ENCODE measurements around the gene PALM.

Gene PALM

DNA sequence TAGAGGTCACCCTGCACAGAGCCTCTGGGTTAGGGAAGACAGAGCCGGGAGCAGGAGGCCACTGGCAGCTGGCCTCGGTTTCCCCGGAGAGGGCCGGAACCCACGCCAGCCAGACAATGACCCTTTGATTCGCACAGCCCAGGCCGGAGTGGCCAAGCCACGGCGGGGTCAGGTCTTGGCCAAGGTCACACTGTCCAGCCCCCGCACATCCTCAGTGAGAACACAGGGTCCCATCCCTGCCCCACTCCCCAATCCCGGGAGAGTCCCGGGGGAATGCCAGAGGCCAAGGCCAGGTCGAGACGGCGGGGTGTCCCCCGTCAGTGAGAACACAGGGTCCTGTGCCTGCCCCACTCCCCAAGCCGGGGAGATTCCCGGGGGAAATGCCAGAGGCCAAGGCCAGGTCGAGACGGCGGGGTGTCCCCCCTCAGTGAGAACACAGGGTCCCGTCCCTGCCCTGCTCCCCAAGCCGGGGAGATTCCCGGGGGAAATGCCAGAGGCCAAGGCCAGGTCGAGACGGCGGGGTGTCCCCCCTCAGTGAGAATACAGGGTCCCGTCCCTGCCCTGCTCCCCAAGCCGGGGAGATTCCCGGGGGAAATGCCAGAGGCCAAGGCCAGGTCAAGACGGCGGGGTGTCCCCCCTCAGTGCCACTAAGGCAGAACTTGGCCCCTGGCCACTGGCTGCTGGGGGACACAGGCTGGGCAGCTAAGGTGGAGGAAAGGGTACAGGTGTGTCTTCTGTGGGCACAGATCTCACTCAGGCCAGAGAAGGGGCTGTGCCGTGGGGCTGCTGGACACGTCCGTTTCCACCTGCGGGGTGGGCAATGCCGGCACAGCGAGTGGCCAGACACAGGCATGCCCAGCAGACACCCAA is 34.2 kb upstream of the PALM start:
- no peak for ATAC-seq (replicated peaks; ENCODE audit: extremely low read depth, poor library complexity, severe bottlenecking)
- H3K9me3 Mint-ChIP-seq: no peaks in the 10 kb centered on the region
- H3K4me1 Mint-ChIP-seq: no peaks in the 10 kb centered on the region
- no peak overlapping the region for H3K27ac Mint-ChIP-seq (ENCODE audit: low read depth)
- H3K36me3 Mint-ChIP-seq (ENCODE audit: insufficient read depth): no peaks in the 10 kb centered on the region
- peaks cover 22% of the 10 kb centered on the region for H3K27me3 Mint-ChIP-seq
- no peak for DNase-seq (ENCODE audit: low spot score in 2 of 2)
- H3K4me3 Mint-ChIP-seq: no peak overlapping the region

DNA sequence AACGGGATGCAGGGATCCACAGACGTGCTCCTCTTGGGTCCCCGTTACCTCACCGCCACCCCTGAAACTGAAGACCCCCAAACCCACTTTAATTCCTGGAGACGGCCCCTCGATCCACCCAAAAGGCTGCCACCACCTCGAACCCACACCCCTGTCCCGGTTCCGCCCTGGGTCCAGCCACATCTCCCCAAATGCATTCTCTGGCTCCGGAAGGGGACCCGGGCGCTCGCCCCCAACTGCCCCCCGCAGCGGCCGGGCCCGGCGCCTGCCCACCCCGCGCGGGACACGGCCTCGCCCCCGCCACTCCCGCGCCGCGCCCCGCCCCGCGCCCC is 32.8 kb upstream of the PALM start:
- no peak overlapping the region for H3K27ac Mint-ChIP-seq (ENCODE audit: low read depth)
- DNase-seq (ENCODE audit: low spot score in 2 of 2) (no peak), ATAC-seq (replicated peaks; ENCODE audit: extremely low read depth, poor library complexity, severe bottlenecking) (no peak)
- H3K4me3 Mint-ChIP-seq: no peak overlapping the region
- no peaks in the 10 kb centered on the region for H3K9me3 Mint-ChIP-seq
- peaks cover 22% of the 10 kb centered on the region for H3K27me3 Mint-ChIP-seq
- no peaks in the 10 kb centered on the region for H3K36me3 Mint-ChIP-seq (ENCODE audit: insufficient read depth)
- peaks cover 6% of the 10 kb centered on the region for H3K4me1 Mint-ChIP-seq

DNA sequence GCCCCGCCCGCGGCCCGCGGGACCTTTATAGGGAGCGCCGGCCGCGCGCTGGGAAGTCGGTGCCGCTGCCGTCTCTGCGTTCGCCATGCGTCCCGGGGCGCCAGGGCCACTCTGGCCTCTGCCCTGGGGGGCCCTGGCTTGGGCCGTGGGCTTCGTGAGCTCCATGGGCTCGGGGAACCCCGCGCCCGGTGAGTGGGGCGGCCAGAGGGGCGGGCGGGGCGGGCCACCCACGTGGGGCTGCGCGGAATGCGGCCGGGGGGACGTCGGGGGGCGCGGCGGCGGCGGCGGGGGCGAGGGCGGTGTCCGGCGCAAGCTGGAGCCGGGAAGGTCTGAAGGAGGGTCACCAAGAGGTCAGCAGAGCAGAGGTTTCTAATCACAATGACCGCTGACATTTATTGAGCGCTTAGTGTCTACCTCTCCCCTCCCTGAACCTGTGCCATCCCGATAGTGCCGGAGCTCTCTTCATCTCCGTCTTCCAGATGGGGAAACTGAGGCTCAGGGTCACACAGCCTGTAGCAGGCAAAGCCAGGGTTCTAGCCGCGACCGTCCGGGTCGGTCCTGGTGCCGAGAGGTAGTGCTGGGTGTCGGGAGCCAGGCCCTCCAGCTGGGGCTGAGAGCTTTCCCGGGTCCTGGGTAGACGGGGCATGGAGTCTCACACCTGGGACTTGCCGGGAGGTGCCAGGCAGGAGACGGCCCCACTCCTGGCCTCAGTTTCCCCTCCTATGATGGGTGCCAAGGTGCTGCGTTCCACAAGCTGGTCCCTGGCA is 32.2 kb upstream of the PALM start, which contains the start of gene FSTL3:
Gene FSTL3 (plus strand): TSS at position 54 of the 767 bp plus-strand sequence. CDS start 32 bp downstream, at position 86.
- Mint-ChIP-seq H3K4me3 (peak within 1 kb of the TSS; percentile 25), H3K36me3 (ENCODE audit: insufficient read depth) (no peaks in the 10 kb centered on the region)
- ATAC-seq (replicated peaks; ENCODE audit: extremely low read depth, poor library complexity, severe bottlenecking): no peak

DNA sequence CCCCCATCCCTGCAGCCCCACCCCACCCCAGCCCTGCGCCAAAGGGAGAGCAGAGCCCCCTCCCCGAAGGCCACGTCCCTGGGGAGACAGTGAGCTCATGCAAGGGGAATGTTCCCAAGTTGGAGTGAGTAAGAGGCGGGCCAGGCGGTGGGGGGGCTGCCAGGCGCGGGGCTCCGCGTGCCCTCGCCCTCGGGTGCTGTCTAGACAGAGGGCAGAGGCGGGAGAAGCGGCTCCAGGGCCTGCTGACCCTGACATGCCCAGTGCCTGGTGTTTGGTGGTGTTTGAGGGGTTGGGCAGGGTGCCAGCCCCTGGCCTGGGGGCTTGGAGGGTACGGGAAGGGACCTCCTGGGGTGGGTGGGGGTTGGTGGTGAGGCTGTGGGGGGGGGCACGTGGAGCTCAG is 31.5 kb upstream of the PALM start:
- Mint-ChIP-seq H3K36me3 (ENCODE audit: insufficient read depth) (no peaks in the 10 kb centered on the region), H3K9me3 (no peaks in the 10 kb centered on the region), H3K27me3 (peaks cover 22% of the 10 kb centered on the region), H3K4me1 (peaks cover 6% of the 10 kb centered on the region), H3K27ac (ENCODE audit: low read depth) (no peak overlapping the region), H3K4me3 (no peak overlapping the region)
- no peak for ATAC-seq (replicated peaks; ENCODE audit: extremely low read depth, poor library complexity, severe bottlenecking)
- no peak for DNase-seq (ENCODE audit: low spot score in 2 of 2)

More for the DNA sequence above, 32.2 kb upstream of the PALM start, which contains the start of gene FSTL3:
- no peaks in the 10 kb centered on the region for H3K9me3 Mint-ChIP-seq
- no peak within 1 kb of the TSS for H3K27ac Mint-ChIP-seq (ENCODE audit: low read depth)
- H3K27me3 Mint-ChIP-seq: peaks cover 22% of the 10 kb centered on the region
- peaks cover 6% of the 10 kb centered on the region for H3K4me1 Mint-ChIP-seq
- no peak for DNase-seq (ENCODE audit: low spot score in 2 of 2)

DNA sequence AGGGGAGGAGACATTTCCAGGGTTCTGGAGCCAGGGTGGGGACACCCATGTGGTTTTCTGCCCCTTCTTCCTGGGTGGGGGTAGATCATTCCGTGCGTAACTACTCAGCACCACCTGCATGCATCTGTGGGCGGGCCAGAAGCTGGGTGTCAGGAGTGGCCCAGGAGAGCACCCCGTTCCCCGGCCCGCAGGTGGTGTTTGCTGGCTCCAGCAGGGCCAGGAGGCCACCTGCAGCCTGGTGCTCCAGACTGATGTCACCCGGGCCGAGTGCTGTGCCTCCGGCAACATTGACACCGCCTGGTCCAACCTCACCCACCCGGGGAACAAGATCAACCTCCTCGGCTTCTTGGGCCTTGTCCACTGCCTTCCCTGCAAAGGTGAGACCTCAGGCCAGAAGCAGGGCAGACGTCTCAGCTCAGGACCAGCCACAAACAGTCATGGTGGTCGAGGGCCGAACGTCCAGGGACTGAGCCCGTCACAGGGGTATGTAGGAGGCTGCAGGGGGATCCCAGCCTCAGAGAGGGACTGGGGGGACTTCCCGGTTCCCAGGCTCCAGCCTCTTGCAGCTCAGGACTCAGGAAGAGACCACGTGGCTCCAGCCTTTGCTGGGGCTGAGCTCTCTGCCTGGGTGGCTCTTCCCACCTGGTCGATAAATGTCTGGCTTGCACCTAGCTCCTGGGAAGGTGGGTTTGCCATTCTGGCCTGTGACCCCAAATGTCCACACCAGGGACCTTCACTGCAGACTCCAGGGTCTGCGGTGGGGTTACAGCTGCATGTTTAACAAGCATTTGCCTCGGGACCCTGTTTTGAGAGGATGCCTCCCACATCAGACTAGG is 30.9 kb upstream of the PALM start:
- no peaks in the 10 kb centered on the region for H3K9me3 Mint-ChIP-seq

DNA sequence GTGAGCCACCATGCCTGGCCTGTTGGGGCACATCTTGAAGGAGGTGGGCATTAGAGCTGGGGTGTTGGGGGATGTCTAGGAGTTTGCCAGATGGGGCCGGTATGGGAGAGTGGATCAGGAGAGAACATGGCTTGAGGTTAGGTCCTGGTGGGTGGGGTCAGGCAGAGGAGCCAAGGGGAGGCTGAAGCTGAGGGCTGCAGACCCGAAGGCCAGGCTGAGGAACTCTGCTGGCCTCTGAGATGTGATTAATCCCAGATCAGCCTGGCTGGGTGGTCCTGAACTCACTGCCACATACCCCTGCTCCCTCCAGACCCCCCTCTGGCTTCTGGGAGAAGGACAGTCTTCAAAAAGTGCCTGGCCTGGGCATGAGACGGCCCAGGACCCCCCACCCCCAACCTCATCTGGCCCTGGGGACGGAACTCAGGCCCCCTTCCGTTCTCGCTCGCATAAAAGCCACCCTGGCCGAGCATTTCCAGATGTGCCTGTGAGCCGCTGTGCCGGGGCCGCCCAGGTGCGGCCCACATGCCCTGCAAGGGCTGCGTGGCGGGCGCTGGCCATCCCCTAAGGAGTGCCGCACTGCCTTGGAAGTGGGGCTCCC is 29.8 kb upstream of the PALM start:
- peaks cover 14% of the 10 kb centered on the region for H3K27me3 Mint-ChIP-seq
- peaks cover 6% of the 10 kb centered on the region for H3K4me1 Mint-ChIP-seq
- peak overlapping the region; percentile 69 for H3K4me3 Mint-ChIP-seq
- DNase-seq (ENCODE audit: low spot score in 2 of 2): no peak
- H3K9me3 Mint-ChIP-seq: no peaks in the 10 kb centered on the region
- H3K36me3 Mint-ChIP-seq (ENCODE audit: insufficient read depth): no peaks in the 10 kb centered on the region
- H3K27ac Mint-ChIP-seq (ENCODE audit: low read depth): no peak overlapping the region
- ATAC-seq (replicated peaks; ENCODE audit: extremely low read depth, poor library complexity, severe bottlenecking): no peak

More for the DNA sequence above, 30.9 kb upstream of the PALM start:
- ATAC-seq (replicated peaks; ENCODE audit: extremely low read depth, poor library complexity, severe bottlenecking) (no peak), DNase-seq (ENCODE audit: low spot score in 2 of 2) (no peak)
- Mint-ChIP-seq H3K36me3 (ENCODE audit: insufficient read depth) (no peaks in the 10 kb centered on the region), H3K27me3 (peaks cover 22% of the 10 kb centered on the region), H3K4me1 (peaks cover 6% of the 10 kb centered on the region), H3K4me3 (peak overlapping the region; percentile 61), H3K27ac (ENCODE audit: low read depth) (no peak overlapping the region)

DNA sequence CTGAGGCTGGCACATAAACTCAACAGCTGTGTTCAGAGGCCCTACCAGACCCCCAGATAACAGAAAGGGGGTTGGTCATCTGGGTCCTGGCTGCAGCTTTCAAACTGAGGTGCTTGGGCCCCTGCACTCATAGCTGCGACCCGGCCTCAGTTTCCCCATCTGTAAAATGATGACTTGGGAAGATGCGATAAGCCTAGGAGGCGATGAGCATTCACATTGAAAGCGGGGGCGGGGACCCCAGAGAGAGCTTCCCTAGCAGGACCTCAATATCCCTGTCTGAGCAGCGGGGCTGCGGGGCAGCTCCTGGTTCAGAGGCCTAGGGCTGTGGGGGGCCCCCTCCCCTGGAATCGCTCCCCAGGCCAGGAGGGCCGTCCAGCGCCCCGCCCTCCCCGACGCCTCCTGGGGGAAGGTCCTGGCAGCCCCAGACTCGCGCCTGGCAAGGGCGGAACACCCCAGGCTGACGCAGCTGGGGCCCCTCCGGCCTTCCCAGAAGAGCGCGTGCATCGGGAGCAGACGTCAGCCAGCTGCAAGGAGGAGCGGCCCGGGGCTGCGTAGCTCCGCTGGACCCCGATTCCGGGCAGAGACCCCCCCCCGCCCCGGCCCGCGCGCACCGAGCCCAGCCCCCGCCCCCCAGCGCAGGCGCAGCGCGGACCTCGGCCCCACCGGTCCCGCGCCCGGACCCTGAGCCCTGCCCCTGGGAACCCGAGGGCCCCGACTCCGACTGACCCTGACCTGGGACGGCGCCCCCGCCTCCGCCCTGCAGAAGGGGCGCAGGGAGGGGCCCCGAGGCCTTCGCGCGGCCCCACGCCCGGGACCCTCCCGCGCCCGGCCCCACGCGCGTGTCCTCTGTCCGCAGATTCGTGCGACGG is 29.1 kb upstream of the PALM start:
- H3K4me1 Mint-ChIP-seq: peaks cover 6% of the 10 kb centered on the region
- H3K27me3 Mint-ChIP-seq: peaks cover 11% of the 10 kb centered on the region
- no peaks in the 10 kb centered on the region for H3K36me3 Mint-ChIP-seq (ENCODE audit: insufficient read depth)
- H3K9me3 Mint-ChIP-seq: no peaks in the 10 kb centered on the region
- H3K27ac Mint-ChIP-seq (ENCODE audit: low read depth): no peak overlapping the region
- ATAC-seq (replicated peaks; ENCODE audit: extremely low read depth, poor library complexity, severe bottlenecking) (no peak), DNase-seq (ENCODE audit: low spot score in 2 of 2) (no peak)
- H3K4me3 Mint-ChIP-seq: peak overlapping the region; percentile 69

DNA sequence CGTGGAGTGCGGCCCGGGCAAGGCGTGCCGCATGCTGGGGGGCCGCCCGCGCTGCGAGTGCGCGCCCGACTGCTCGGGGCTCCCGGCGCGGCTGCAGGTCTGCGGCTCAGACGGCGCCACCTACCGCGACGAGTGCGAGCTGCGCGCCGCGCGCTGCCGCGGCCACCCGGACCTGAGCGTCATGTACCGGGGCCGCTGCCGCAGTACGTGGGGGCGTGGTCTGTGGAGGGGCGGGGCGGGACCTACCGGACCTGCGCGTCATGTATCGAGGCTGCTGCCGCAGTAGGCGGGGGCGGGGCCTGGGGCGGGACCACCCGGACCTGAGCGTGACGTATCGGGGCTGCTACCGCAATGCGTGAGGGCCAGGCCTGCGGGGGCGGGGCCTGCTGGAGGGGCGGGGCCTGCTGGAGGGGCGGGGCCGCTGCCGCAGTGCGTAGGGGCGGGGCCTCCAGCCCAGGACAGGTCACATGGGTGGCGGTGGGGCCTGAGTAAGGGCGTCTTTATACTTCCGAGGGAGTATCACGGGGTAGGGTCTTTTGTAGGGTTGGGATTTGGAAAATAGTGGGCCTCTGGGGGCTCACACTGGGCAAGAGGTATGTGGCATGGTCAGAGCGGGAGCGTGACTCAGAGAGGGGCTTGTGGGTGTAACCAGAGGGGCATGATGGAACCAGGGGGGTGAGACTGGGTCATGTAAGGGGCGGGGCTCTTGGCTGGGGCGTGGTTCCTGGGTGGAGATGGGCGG is 28.3 kb upstream of the PALM start:
- H3K9me3 Mint-ChIP-seq: no peaks in the 10 kb centered on the region
- H3K27ac Mint-ChIP-seq (ENCODE audit: low read depth): peak overlapping the region; percentile 83
- peak; percentile 92 to 96 for DNase-seq (ENCODE audit: low spot score in 2 of 2)
- H3K27me3 Mint-ChIP-seq: peaks cover 3% of the 10 kb centered on the region
- no peaks in the 10 kb centered on the region for H3K36me3 Mint-ChIP-seq (ENCODE audit: insufficient read depth)
- H3K4me3 Mint-ChIP-seq: peak overlapping the region; percentile 69
- peak; percentile 79 for ATAC-seq (replicated peaks; ENCODE audit: extremely low read depth, poor library complexity, severe bottlenecking)
- H3K4me1 Mint-ChIP-seq: peaks cover 6% of the 10 kb centered on the region

DNA sequence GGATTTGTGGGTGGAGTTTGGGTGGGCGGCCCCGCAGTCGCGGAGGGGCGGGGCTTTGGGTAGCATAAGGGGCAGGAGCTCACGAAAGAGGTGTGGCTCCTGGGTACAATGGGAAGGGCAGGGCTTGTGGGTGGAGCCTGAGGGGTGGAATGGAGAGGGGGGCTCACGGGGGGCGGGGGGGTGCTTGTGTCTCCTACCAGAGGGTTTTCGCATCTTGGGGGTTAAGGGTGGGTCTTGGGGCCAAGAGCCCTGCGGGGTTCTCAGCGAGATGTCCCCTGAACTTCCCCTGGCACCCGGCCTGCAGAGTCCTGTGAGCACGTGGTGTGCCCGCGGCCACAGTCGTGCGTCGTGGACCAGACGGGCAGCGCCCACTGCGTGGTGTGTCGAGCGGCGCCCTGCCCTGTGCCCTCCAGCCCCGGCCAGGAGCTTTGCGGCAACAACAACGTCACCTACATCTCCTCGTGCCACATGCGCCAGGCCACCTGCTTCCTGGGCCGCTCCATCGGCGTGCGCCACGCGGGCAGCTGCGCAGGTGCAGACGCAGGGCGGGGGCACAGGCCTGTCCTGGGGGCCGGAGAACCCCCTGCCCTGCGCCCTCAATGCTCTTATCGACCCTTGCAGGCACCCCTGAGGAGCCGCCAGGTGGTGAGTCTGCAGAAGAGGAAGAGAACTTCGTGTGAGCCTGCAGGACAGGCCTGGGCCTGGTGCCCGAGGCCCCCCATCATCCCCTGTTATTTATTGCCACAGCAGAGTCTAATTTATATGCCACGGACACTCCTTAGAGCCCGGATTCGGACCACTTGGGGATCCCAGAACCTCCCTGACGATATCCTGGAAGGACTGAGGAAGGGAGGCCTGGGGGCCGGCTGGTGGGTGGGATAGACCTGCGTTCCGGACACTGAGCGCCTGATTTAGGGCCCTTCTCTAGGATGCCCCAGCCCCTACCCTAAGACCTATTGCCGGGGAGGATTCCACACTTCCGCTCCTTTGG is 27.4 kb upstream of the PALM start:
- H3K9me3 Mint-ChIP-seq: no peaks in the 10 kb centered on the region
- H3K27me3 Mint-ChIP-seq: no peaks in the 10 kb centered on the region
- no peak for DNase-seq (ENCODE audit: low spot score in 2 of 2)
- ATAC-seq (replicated peaks; ENCODE audit: extremely low read depth, poor library complexity, severe bottlenecking): no peak
- H3K27ac Mint-ChIP-seq (ENCODE audit: low read depth): peak overlapping the region; percentile 83
- peak overlapping the region; percentile 69 for H3K4me3 Mint-ChIP-seq
- peaks cover 6% of the 10 kb centered on the region for H3K4me1 Mint-ChIP-seq
- no peaks in the 10 kb centered on the region for H3K36me3 Mint-ChIP-seq (ENCODE audit: insufficient read depth)

DNA sequence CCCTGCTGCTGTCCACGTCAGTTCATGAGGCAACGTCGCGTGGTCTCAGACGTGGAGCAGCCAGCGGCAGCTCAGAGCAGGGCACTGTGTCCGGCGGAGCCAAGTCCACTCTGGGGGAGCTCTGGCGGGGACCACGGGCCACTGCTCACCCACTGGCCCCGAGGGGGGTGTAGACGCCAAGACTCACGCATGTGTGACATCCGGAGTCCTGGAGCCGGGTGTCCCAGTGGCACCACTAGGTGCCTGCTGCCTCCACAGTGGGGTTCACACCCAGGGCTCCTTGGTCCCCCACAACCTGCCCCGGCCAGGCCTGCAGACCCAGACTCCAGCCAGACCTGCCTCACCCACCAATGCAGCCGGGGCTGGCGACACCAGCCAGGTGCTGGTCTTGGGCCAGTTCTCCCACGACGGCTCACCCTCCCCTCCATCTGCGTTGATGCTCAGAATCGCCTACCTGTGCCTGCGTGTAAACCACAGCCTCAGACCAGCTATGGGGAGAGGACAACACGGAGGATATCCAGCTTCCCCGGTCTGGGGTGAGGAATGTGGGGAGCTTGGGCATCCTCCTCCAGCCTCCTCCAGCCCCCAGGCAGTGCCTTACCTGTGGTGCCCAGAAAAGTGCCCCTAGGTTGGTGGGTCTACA is 25.9 kb upstream of the PALM start:
- Mint-ChIP-seq H3K9me3 (no peaks in the 10 kb centered on the region), H3K4me3 (no peak overlapping the region), H3K27ac (ENCODE audit: low read depth) (no peak overlapping the region), H3K36me3 (ENCODE audit: insufficient read depth) (no peaks in the 10 kb centered on the region), H3K27me3 (no peaks in the 10 kb centered on the region), H3K4me1 (peaks cover 6% of the 10 kb centered on the region)
- ATAC-seq (replicated peaks; ENCODE audit: extremely low read depth, poor library complexity, severe bottlenecking) (no peak), DNase-seq (ENCODE audit: low spot score in 2 of 2) (no peak)
